DMS114 treated with DMSO at 0.1 percent for 48 hours (cell line): ENCODE data around the gene PTPRN2.
"Not testable (repeated sequence)": the region's sequence is repeated elsewhere in the genome, so short reads cannot be mapped to it uniquely, and the experiment has no call there.

Experiments
- DNase-seq: peaks from one replicate; lab custom pipeline; 2025; ENCODE audit not compliant: unreplicated experiment; lab: John Stamatoyannopoulos, UW

PTPRN2 gene

GRCh38 chr7:158406364-158406763 is 181.3 kb downstream of the PTPRN2 start:
- DNase-seq: no peak

GRCh38 chr7:158405771-158406170 is 181.9 kb downstream of the PTPRN2 start:
- not testable (repeated sequence) for DNase-seq

DNA sequence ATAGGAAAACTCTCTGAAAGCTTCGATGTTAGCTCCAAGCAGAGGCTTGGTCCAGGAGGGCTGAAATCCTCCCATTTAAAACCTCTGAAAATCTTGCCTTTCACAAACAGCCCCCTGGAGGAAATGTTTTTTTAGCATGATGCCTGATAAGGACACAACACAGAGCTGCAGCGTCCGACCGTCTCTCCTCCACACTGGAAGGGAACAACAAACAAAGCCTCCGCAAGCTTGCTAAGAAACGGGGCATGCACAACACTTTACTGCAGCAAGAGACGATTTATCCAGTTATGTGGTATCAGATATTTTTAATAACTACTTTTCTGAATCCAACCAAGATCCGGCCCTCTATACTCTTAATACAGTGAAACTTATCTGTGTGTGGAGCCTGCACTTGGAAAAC is 182.3 kb downstream of the PTPRN2 start:
- no peak for DNase-seq

GRCh38 chr7:158404031-158404761 is 183.4 kb downstream of the PTPRN2 start:
- no peak for DNase-seq

- DNase-seq: no peak
These were observed 184.4 kb downstream of the PTPRN2 start for GRCh38 chr7:158403013-158403821.

DNA sequence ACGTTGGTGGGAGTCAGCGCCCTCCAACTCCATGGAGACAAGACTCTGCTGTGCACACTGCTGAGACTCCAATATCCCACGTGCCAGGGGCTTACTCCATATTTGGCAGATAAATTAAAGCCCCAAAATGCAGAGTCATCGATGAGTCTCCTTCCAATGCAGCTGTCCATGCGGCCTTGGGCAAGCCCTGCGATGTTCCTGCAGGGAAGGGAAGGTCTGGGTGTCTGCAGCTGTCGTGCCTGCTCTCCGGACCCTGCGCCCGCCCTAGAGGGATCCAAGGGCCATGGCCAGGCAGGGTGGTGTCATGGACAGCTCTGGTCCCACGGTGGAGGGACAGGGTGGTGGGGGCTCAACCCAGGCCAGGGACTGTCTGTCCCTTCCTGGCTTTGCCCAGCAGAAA is 185.2 kb downstream of the PTPRN2 start:
- no peak for DNase-seq

DNA sequence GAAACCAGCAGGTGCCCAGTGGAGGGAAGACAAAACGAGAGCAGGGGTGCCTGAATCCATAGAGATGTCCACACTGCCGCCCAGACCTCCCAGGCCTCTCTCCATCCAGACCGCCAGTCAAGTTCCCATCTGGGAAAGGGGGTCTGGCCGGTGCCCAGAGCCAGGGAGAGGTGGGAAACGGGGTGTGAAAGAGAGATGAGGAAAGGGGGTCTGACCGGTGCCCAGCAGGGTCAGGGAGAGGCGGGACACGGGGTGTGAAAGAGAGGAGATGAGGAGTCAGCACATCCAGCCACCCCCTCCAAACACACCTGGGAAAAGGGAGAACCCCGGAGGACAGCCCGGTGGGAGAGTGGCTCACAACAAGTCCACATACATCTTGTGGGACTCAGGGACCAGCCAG is 185.8 kb downstream of the PTPRN2 start:
- DNase-seq: no peak

DNA sequence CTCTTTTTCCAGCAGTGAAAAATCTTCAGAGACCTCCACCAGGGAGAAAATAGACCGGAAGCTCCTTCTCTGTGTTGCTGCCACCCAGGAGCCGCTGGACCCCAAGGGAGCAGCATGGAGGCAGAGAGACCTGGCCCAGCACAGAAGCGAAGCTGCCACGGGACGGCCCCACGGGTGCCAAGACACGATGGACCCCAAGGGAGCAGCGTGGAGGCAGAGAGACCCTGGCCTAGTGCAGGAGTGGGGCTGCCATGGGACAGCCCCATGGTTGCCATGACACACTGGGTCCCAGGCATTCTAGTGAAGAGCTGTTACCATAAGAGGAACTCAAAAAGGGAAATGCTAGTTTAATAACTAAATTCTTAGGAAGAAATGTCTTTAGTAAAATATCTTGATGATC is 186.3 kb downstream of the PTPRN2 start:
- no peak for DNase-seq

DNA sequence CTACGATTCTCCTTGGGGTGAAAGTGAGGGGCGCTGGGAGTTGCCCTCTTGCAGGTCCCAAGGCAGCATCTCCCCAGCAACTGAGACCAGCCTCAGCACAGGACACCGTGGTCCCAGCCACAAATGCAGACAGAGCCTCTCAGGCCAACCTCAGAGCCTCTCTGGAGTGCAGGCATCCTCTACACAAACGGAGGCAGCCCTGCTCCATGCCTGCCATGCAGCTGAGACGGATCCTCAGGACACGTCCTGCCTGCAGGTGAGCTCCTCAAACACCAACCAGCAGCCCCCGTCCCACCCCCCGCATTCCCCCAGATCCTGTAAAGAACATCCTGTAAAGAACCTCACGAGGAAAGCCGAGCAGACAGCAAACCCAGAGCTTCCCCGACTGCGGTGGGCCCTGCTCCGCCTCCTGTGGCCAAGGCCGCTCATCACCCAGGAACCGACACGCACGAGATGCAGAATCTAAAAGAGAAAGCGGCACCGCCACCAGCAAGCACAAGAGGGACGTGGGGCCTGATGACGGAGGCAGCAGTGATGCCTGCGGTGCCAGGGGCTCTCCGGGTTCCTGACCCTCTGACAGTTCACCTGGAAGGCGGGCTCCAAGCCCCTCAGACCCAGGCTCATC is 186.9 kb downstream of the PTPRN2 start:
- no peak for DNase-seq

- no peak for DNase-seq
These were observed 187.9 kb downstream of the PTPRN2 start for GRCh38 chr7:158399762-158400161.

DNA sequence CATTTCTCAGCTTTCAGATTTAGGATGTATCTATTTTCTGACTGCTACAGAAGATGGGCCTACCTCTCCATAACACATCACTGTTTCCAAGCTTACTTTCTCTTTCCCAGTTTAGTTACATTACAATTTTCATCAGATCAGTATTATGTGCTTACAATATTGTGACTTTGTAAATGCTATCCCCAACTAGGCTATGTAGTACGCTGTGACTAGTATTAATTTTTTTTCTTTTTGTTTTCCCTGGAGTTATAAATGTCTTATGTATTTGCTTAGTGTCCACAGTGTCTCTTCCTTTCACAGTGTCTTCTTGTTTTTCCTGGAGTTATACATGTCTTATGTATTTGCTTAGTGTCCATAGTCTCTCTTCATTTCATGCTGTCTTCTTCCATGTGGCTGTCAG is 188.9 kb downstream of the PTPRN2 start:
- DNase-seq: no peak

- no peak for DNase-seq
These were observed 189.7 kb downstream of the PTPRN2 start for GRCh38 chr7:158397885-158398284.

GRCh38 chr7:158396982-158397862 is 190.4 kb downstream of the PTPRN2 start:
- DNase-seq: no peak

DNA sequence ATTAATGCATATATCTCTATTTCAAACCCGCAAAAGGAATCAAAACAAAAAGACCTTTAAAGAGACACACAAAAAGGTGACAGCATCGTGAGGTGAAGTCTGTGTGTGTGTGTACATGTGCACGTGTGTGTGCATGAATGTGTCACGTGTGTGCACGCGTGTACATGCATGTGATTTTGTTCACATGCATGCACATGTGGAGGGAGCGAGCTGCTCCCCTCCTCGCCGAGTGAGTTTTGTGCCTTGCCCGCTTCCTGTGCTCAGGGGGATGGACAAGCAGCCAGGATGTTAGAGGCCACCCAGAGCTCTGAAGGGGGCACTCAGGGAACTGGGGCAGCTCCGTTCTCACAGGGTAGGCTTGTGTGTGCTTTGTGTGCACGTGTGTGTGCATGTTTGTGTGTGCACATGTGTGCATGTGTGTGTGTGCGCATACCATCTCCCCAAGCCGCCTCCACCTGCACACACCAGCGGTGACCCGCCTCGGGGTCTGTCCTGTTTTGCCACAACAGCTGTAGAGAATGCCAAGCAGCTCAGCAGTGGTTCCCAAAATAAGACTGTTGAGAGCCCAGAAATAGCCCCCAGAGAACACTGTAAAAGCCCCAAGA is 191.2 kb downstream of the PTPRN2 start:
- DNase-seq: no peak

DNA sequence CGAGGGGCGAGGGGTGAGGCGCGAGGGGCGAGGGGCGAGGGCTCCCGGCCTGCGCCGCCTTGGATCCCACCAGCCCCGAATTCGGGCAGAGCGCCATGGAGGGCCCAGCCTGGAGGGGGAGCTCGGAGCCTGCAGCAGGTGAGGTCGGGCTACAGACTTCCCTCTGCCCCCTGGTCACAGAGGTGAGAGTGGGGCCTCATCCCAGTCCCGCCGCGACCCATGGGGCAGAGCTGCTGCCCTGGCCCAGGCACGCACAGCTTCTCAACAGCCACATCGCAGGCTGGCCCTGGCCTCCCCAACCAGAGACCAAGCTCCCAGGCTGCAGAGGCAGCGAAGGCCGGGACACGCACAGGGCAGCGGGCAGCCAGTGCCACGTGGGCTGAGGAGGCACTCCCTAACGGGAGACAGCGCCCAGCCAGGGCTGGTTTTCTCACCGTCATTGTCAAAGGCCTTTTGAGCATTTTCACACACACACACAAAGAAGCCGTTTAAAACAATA is 191.8 kb downstream of the PTPRN2 start:
- DNase-seq: no peak

DNA sequence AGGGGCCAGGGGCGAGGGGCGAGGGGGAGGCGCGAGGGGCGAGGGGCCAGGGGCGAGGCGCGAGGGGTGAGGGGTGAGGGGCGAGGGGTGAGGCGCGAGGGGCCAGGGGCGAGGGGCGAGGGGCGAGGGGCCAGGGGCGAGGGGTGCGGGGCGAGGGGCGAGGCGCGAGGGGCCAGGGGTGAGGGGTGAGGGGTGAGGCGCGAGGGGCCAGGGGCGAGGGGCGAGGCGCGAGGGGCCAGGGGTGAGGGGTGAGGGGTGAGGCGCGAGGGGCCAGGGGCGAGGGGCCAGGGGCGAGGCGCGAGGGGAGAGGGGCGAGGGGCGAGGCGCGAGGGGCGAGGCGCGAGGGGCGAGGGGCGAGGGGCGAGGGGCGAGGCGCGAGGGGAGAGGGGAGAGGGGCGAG is 192.3 kb downstream of the PTPRN2 start:
- no peak for DNase-seq

GRCh38 chr7:158394936-158395335 is 192.7 kb downstream of the PTPRN2 start:
- no peak for DNase-seq

DNA sequence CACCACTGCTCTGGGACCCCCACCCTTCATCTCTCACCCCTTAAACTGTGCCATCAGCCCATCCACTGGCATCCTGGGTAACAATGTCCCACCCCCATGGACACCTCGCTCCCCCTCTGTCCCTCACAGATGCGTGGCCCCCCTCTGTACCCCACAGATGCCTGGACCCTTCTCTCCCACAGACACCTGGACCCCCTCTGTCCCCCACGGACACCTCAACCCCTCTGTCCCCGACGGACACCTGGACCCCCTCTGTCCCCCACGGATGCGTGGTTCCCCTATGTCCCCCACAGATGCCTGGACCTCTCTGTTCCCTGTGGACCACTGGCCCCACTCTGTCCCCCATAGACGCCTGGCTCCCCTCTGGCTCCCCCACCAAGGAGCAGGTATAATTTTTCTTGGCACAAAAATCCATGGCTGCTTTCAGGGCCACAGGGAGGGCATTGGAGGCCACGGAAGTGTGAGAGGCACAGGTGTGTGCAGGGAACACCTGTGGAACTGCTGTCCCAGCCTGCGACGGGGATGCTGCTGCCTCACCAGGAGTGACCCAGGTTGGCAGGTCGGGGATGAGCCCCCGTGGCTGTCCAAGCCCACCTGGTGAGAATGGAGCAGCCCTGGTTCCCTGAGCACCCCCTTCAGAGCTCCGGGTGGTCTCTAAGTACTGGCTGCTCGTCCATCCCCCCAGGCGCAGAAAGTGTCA is 193.5 kb downstream of the PTPRN2 start:
- no peak for DNase-seq

- DNase-seq: no peak
These were observed 195.4 kb downstream of the PTPRN2 start for GRCh38 chr7:158392251-158392650.

DNA sequence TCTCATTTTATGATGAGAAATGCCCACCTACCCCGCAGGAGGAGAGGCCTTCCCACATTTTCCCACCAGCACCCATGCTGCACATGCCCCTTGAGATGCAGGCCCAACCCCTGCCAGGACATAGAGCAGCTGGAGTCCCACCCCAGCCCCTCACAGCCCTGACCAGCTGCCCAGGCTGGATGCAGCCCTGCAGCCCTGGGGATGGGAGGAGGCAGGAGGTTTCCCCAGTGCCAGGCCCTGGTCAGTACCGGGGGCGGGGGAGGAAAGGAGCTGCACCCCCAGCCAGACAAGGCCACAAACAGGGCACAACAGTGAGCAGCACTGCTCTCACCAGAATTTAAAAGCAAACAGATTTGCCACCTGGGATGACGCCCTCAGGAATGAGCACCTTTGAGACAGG is 196.1 kb downstream of the PTPRN2 start:
- DNase-seq: no peak
